Thyroid gland (tissue), 4 donors: Measurements from ENCODE around the gene SORL1-AS1.

Source experiments
- DNase-seq, 2 donors: peaks; one replicate each; pipeline ENCODE4 v3.0.0-alpha.2; 2019
- H3K27ac ChIP-seq, 3 donors: fragments of 200-600 bp; sonication (generic); 1 replicate in 2 of 3; 2 replicates in 1 of 3; pipeline ENCODE4 v1.5.1; 2016 to 2019; ENCODE audit warnings: mild to moderate bottlenecking in 1 of 3, moderate library complexity in 1 of 3
- H3K27me3 ChIP-seq: fragments of 200-600 bp; sonication (generic); one replicate; pipeline ENCODE4 v1.5.1; 2019
- H3K36me3 ChIP-seq, 2 donors: fragments of 200-600 bp; sonication (generic); one replicate each; pipeline ENCODE4 v1.5.1; 2016 to 2019
- H3K4me1 ChIP-seq, 2 donors: fragments of 200-600 bp; sonication (generic); one replicate each; pipeline ENCODE4 v1.5.1; 2017 to 2019
- H3K4me3 ChIP-seq, 3 donors: fragments of 200-600 bp; sonication (generic); replicated peaks in 1 of 3; 1 replicate in 2 of 3; 2 replicates in 1 of 3; pipeline ENCODE4 v1.5.1; 2016; ENCODE audit warnings: mild to moderate bottlenecking in 1 of 3
- H3K9me3 ChIP-seq: fragments of 200-600 bp; sonication (generic); one replicate; pipeline ENCODE4 v1.5.1; 2017
- POLR2A ChIP-seq, 2 donors: fragments of 450-650 bp; IDR thresholded peaks; one replicate each; pipeline ENCODE4 v1.6.1; 2017; ENCODE audit warnings: antibody characterized with exemption in 2 of 2, mild to moderate bottlenecking in 2 of 2, moderate library complexity in 1 of 2
- WGBS, 2 donors: methylation state at CpG; one replicate each; pipeline ENCODE4 v1.1.5; 2017; 5-methylcytosine and 5-hydroxymethylcytosine counted together
- intact Hi-C: fragments of 100-400 bp; cut with DNase I; formaldehyde crosslinking; loops from one replicate; pipeline ENCODE4 v1.15.1; 2023
- TF ChIP-seq, protein P1 (sequence below), 6 experiments: fragments of 200-600 bp in 3 of 6; fragments of 450-650 bp in 3 of 6; sonication (generic) in 3 of 6; IDR thresholded peaks; one replicate each; pipeline ENCODE4 v1.5.1; 2016 to 2019; ENCODE audit warnings: antibody characterized with exemption in 6 of 6, mild to moderate bottlenecking in 2 of 6, inconsistent platforms in 1 of 6, moderate library complexity in 1 of 6

SORL1-AS1 gene

DNA sequence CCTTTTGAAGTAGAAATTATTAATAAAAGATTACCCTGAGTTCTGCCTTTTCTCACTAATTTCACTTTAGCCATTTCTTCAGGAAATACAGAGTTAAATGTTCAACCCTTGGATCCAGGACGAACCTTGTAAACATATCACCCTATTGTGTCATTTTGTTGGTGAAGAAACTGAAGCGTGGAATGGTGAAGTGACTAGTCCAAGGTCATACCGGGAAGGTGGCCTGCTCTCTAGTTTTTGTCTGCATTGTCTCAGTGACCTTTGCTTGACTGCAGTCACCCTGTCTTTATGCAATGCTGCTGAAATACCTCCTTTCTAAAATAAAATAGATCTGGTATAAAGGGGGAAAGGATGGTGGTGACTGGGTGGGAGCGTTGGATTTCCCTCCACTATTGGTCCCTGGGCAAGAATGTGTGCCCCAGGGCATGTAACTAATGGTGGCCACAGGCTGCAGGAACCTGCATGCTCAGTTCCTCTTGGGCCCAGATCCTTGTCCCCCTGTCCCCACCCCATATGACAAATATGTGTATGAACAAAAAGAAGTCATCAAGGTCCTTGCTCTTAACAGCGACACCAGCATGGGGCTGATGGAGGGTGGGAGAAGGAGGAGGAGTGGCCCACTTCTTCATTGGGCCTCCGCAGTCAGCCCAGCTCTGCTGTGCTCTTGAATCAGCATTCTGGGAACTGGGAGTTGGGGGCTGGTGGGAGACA is 977 bp upstream of the SORL1-AS1 start:
- intact Hi-C loops: loop anchor here (10.0 kb wide), 1 partner anchor 121 kb away; no protein-coding TSS in a partner anchor
- Histone ChIP-seq H3K4me3 (no peak overlapping the region), H3K27me3 (no peaks in the 10 kb centered on the region), H3K27ac (no peak overlapping the region), H3K9me3 (no peaks in the 10 kb centered on the region), H3K4me1 (peaks cover 13 to 15% of the 10 kb centered on the region in 2 donors), H3K36me3 (no peaks in the 10 kb centered on the region)
- WGBS, 2 donors: 75 to 77% methylated on average over 6 of the region's 6 CpGs
- no peak for DNase-seq
- no peak for TF ChIP-seq POLR2A (IDR thresholded peaks at IDR 0.05)
- TF ChIP-seq, protein P1, sequence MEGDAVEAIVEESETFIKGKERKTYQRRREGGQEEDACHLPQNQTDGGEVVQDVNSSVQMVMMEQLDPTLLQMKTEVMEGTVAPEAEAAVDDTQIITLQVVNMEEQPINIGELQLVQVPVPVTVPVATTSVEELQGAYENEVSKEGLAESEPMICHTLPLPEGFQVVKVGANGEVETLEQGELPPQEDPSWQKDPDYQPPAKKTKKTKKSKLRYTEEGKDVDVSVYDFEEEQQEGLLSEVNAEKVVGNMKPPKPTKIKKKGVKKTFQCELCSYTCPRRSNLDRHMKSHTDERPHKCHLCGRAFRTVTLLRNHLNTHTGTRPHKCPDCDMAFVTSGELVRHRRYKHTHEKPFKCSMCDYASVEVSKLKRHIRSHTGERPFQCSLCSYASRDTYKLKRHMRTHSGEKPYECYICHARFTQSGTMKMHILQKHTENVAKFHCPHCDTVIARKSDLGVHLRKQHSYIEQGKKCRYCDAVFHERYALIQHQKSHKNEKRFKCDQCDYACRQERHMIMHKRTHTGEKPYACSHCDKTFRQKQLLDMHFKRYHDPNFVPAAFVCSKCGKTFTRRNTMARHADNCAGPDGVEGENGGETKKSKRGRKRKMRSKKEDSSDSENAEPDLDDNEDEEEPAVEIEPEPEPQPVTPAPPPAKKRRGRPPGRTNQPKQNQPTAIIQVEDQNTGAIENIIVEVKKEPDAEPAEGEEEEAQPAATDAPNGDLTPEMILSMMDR (IDR thresholded peaks at IDR 0.05): no peak

DNA sequence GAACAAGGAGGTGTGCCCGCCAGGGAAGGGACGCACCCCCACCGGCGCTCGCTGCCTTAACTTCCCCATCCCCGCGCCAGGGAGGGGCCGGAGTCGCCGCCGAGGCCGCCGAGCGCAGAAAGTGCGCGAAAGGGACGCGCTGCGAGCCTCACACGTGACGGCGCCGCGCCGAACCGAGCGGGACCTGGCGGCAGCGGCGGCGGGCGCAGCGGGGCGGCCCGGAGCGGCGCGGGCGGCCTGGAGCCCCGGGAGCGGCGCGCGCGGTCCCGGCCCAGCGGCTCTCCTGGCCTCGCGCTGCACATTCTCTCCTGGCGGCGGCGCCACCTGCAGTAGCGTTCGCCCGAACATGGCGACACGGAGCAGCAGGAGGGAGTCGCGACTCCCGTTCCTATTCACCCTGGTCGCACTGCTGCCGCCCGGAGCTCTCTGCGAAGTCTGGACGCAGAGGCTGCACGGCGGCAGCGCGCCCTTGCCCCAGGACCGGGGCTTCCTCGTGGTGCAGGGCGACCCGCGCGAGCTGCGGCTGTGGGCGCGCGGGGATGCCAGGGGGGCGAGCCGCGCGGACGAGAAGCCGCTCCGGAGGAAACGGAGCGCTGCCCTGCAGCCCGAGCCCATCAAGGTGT is 670 bp downstream of the SORL1-AS1 start, which contains the start of gene SORL1:
Gene SORL1, plus strand, starts transcription at position 329 of the 623 bp plus-strand sequence. Its CDS starts 18 bp downstream, at position 347.
- Histone ChIP-seq H3K27me3 (no peaks in the 10 kb centered on the region), H3K9me3 (no peaks in the 10 kb centered on the region), H3K27ac (peak within 1 kb of the TSS; percentile 63 to 75 (median 74)), H3K4me1 (peaks cover 13 to 15% of the 10 kb centered on the region in 2 donors), H3K36me3 (no peaks in the 10 kb centered on the region), H3K4me3 (peak within 1 kb of the TSS; percentile 51 to 68 (median 64))
- WGBS, 2 donors: 0 to 1% methylated on average over 6 to 18 of the region's 89 CpGs
- intact Hi-C loops: loop anchor here (10.0 kb wide), 1 partner anchor 123 kb away; no protein-coding TSS in a partner anchor
- DNase-seq: peak; percentile 83 to 87
- TF ChIP-seq, protein P1 (IDR thresholded peaks at IDR 0.05): peak in 4 of 6 experiments; percentile 43 to 83 (median 76)
- peak in 1 of 2 donors; percentile 66 for TF ChIP-seq POLR2A (IDR thresholded peaks at IDR 0.05)

DNA sequence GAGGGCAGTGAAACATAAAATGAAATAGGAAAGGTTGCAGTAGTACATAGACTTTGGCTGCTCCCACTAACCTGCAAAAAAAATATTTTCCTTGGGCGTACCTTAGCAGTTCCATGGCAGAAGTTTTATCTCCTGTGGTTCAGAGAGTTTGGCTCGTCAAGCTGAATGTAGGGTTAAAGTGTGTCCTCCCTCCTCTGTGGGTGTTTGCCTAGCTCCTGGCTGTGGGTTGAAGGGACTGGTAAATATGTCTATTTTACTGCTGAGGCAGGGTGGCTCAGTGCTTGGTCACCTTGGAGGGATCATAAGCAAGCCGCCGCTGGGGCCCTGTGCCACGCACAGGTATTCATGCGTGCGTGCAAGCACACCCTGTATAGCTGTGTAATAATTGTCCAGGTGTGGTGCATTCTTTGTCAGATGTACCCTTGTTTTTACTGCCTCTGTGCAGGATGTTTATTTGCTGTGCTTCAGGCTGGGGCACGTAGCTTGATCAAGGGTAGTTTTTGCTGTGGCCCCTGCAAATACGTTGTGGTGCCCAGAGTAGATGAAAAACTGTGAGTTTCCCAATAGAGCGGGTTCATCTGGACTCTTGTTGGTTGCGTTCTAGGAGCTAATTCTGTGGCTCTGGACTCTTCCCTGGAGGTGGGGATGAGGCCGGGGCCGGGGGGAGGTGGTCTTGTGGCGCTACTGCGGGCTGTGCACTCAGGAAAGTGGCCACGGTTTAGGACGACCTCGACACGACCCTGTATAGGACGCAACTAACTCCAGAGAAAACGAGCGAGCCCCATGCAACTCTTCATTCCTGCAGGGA is 1.4 kb downstream of the SORL1-AS1 start:
- intact Hi-C loops: loop anchor here (10.0 kb wide), 1 partner anchor 123 kb away; no protein-coding TSS in a partner anchor
- TF ChIP-seq, protein P1 (IDR thresholded peaks at IDR 0.05): no peak
- no peak for TF ChIP-seq POLR2A (IDR thresholded peaks at IDR 0.05)
- no peaks in the 10 kb centered on the region for H3K9me3 ChIP-seq
- whole genome bisulfite sequencing, 2 donors: 17 to 21% methylated on average over 18 to 19 of the region's 22 CpGs
- peak; percentile 50 to 60 for DNase-seq
- H3K27me3 ChIP-seq: no peaks in the 10 kb centered on the region
- peak overlapping the region; percentile 38 to 68 (median 51) for H3K4me3 ChIP-seq
- peak overlapping the region in 2 of 3 donors; percentile 62 to 75 for H3K27ac ChIP-seq
- H3K36me3 ChIP-seq: no peaks in the 10 kb centered on the region
- H3K4me1 ChIP-seq: peaks cover 13 to 15% of the 10 kb centered on the region in 2 donors

DNA sequence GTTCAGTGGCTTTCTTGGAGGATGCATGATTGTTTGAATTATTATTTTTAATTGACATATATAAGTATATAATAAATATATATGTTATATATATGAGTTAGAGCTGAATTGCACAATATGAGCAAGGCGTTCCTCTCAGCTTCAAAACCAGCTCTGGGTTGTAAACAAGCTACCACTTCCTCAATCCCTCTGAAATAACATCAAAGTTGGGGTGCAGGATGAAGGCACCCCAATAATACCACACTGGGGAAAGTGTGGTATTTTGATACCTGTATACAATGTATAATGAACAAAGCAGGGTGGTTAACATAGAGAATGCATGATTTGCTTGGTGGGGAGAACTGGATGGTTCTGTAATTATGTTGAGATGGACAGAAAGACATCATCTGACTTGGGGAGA is 2.4 kb downstream of the SORL1-AS1 start:
- intact Hi-C loops: loop anchor here (10.0 kb wide), 1 partner anchor 124 kb away; no protein-coding TSS in a partner anchor
- 81 to 94% methylated on average over 1 of the region's 1 CpG for WGBS, 2 donors
- Histone ChIP-seq H3K4me1 (peaks cover 13 to 15% of the 10 kb centered on the region in 2 donors), H3K36me3 (no peaks in the 10 kb centered on the region), H3K27me3 (no peaks in the 10 kb centered on the region), H3K27ac (no peak overlapping the region), H3K9me3 (no peaks in the 10 kb centered on the region), H3K4me3 (no peak overlapping the region)
- no peak for TF ChIP-seq POLR2A (IDR thresholded peaks at IDR 0.05)
- TF ChIP-seq, protein P1 (IDR thresholded peaks at IDR 0.05): no peak
- DNase-seq: no peak
